Esophagus squamous epithelium (tissue), 4 donors: ENCODE results near the gene ZNF232.
"Not testable (repeated sequence)": the region's sequence is repeated elsewhere in the genome, so short reads cannot be mapped to it uniquely, and the experiment has no call there.

Source experiments
- CTCF ChIP-seq, 6 experiments: fragments of 450-650 bp in 4 of 6; fragments of 200-600 bp in 2 of 6; sonication (generic) in 2 of 6; IDR thresholded peaks; one replicate each; pipeline ENCODE4 v1.5.1; 2016 to 2019; ENCODE audit warnings: antibody characterized with exemption in 6 of 6, mild to moderate bottlenecking in 4 of 6, moderate library complexity in 4 of 6
- POLR2A ChIP-seq, 4 donors: fragments of 450-650 bp; IDR thresholded peaks; one replicate each; pipeline ENCODE4 v1.6.1; 2017; ENCODE audit warnings: antibody characterized with exemption in 4 of 4, mild to moderate bottlenecking in 4 of 4, moderate library complexity in 3 of 4

GRCh38 chr17:5135131-5135712 lies 23.5 kb upstream of the ZNF232 start:
- not testable (repeated sequence) for TF ChIP-seq CTCF, POLR2A (IDR thresholded peaks at IDR 0.05)
